Pancreas (tissue), 10 donors: ENCODE measurements around the gene POFUT1. TPM values are rescaled to one million over a fixed set of nuclear protein-coding genes. Genes with fewer than 3 reads are reported as not detected.
A peak's percentile ranks its signal among the peaks of the same experiment; 100 is the strongest.

Experiments
- ATAC-seq, 4 donors: fragments of 200-7000 bp; cut with Tn5 transposase; one replicate each; pipeline versions ENCODE4 v1.8.0 to v1.9.1; 2020; ENCODE audit warnings: mild to moderate bottlenecking in 4 of 4, moderate library complexity in 4 of 4
- DNase-seq, 6 donors: peaks; one replicate each; pipeline ENCODE4 v3.0.0-alpha.2; 2020
- FAIRE-seq: peaks from 2 replicates; lab custom pipeline; 2012; peaks lifted over from hg19 to GRCh38; lab: Jason Lieb, UNC
- H3K27ac ChIP-seq, 4 donors: fragments of 200-600 bp; sonication (generic); 1 replicate in 3 of 4; 2 replicates in 1 of 4; pipeline versions ENCODE4 v1.5.0 to v1.8.0; 2020
- H3K27me3 ChIP-seq, 4 donors: fragments of 200-600 bp; one replicate each; pipeline ENCODE4 v1.8.0; 2021
- H3K36me3 ChIP-seq, 3 donors: fragments of 200-600 bp; sonication (generic) in 1 of 3; one replicate each; pipeline versions ENCODE4 v1.5.0 to v1.8.0; 2020 to 2021
- H3K4me1 ChIP-seq, 3 donors: fragments of 200-600 bp; one replicate each; pipeline ENCODE4 v1.8.0; 2021
- H3K4me3 ChIP-seq, 4 donors: fragments of 200-600 bp; sonication (generic) in 2 of 4; one replicate each; pipeline versions ENCODE4 v1.5.0 to v1.8.0; 2020 to 2021
- H3K9me3 ChIP-seq, 4 donors: fragments of 200-600 bp; one replicate each; pipeline ENCODE4 v1.8.0; 2021
- WGBS, 2 donors: extraction: QIAGEN DNeasy Blood & Tissue Kit; methylation state at CpG; one replicate each; pipeline ENCODE4 v1.1.7; 2013; 5-methylcytosine and 5-hydroxymethylcytosine counted together
- intact Hi-C, 3 donors: fragments of 100-400 bp; cut with DNase I; formaldehyde crosslinking; loops; one replicate each; pipeline versions ENCODE4 v1.11.1 to v1.14.2; 2022
- polyA plus RNA-seq, 2 donors: library from polyadenylated mRNA; stranded (reverse); fragments of 200-250 nt; gene quantifications; one replicate each; pipeline ENCODE4 v1.2.3, GENCODE V29; 2013
- total RNA-seq, 6 donors: library from RNA; stranded (reverse); fragmentation: NEBNext Ultra II Directional in 4 of 6; extraction: Animal tissue kit (Norgen Biotek cat#: 25700) in 4 of 6; gene quantifications; one replicate each; pipeline versions ENCODE4 v1.2.1 to v1.2.4, GENCODE V29; 2021 to 2023
- TF ChIP-seq, protein P1 (sequence below), 4 donors: fragments of 200-600 bp; sonication (generic) in 3 of 4; IDR thresholded peaks; one replicate each; pipeline versions ENCODE4 v1.5.0 to v1.8.0; 2021; ENCODE audit warnings: antibody characterized with exemption in 4 of 4
- donor health status: healthy with polysubstance abuse.
- donor health status: DM: no; HTN: no; CAD: no; lungs with moderate emphysema.
- donor health status: DM: no; HTN: no; CAD: no.
- donor health status: control.
- donor health status: control.
- donor health status: Bipolar disorder and iron deficiency.
- donor health status: DM: yes; HTN: yes; CAD: no.
- donor health status: DM: no; HTN: no; CAD: no.
- donor health status: DM: no; HTN: no; CAD: no.
- donor health status: DM: yes; HTN: yes; CAD: no.

Gene POFUT1
- total and polyA plus RNA-seq, 8 donors: 7.3 to 20.7 (median 14.9) TPM

DNA sequence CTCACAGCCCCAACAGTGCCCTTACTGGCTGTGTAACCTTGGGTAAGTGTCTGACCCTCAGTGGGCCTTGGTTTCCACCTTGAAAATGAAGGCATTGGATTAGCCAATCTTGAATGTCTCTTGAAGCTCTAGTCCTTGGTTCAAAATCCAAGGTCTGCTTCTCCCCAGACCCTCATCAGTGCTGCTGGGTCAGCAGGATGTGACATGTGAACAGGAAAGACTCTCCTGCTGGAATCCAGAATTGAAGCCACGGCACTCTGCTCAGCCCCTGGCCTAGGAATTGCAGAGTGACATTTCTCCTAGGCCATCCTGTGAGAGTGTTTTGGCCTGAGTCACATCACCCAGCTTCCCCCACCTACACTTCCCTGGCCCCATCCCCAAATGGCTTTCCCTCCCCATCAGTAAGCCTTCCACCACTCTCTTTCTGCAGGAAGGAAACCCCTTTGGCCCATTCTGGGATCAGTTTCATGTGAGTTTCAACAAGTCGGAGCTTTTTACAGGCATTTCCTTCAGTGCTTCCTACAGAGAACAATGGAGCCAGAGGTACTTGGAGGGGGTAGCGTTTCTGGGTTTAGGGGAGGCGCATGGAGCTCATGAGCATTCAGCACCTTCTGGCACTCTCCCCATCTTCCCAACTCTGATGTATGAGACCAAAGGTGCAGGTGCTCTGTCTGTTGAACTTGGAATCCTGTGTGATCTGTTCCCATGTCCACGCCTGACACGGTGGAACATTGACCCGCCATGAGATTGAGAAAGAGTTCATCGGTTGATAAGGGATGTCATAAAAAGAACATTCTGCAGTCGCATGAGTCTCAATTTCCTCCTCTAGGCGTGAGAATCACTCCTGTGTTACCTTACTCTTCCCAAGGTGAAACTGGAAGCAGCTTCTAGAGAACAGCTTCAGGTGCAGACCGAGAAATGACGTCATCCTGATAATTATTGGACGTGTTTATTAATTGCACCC lies 8.8 kb downstream of the POFUT1 start:
- H3K27me3 ChIP-seq: no peaks in the 10 kb centered on the region
- H3K36me3 ChIP-seq: peaks cover 0 to 26% (median 0%) of the 10 kb centered on the region in 3 donors
- no peak for DNase-seq
- WGBS, 2 donors: 90 to 95% methylated on average over 13 of the region's 13 CpGs
- H3K9me3 ChIP-seq: no peaks in the 10 kb centered on the region
- FAIRE-seq: no peak
- TF ChIP-seq, protein P1, sequence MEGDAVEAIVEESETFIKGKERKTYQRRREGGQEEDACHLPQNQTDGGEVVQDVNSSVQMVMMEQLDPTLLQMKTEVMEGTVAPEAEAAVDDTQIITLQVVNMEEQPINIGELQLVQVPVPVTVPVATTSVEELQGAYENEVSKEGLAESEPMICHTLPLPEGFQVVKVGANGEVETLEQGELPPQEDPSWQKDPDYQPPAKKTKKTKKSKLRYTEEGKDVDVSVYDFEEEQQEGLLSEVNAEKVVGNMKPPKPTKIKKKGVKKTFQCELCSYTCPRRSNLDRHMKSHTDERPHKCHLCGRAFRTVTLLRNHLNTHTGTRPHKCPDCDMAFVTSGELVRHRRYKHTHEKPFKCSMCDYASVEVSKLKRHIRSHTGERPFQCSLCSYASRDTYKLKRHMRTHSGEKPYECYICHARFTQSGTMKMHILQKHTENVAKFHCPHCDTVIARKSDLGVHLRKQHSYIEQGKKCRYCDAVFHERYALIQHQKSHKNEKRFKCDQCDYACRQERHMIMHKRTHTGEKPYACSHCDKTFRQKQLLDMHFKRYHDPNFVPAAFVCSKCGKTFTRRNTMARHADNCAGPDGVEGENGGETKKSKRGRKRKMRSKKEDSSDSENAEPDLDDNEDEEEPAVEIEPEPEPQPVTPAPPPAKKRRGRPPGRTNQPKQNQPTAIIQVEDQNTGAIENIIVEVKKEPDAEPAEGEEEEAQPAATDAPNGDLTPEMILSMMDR (IDR thresholded peaks at IDR 0.05): no peak
- ATAC-seq: no peak
- intact Hi-C loops: no loop called here
- H3K4me1 ChIP-seq: no peaks in the 10 kb centered on the region
- H3K4me3 ChIP-seq: no peak overlapping the region
- no peak overlapping the region for H3K27ac ChIP-seq

DNA sequence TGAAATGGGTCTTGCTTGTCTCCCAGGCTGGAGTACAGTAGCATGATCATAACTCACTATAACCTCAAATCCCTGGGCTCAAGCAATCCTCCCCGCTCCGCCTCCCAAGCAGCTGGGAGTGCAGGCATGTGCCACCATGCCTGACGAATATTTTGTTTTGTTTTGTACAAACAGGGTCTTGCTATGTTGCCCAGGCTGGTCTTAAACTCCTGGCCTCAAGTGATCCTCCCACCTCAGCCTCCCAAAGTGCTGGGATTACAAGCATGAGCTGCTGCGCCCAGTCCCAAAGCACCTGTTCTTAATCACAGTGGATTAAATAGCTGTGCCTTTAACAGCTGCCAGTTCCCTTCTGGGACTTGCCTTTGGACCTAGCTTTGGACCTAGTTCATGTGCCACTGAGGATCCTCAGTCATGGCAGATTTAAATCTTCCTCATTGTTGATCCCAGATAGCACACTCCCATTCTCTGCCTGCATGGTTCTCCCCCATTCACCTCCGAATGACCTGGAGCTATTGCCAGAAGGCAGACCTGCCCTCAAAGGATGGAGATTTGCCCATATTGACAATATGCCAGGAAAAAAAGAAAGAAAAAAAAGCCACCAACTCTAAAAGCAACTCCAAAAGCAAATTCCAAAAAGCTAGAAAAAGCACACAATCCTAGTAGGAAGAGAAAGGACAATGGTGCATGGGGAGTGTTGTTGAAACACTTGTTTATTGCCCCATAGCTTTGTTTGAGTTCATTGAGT lies 10.6 kb downstream of the POFUT1 start:
- Histone ChIP-seq H3K36me3 (peaks cover 0 to 35% (median 0%) of the 10 kb centered on the region in 3 donors), H3K27me3 (no peaks in the 10 kb centered on the region), H3K27ac (no peak overlapping the region), H3K4me1 (no peaks in the 10 kb centered on the region), H3K9me3 (no peaks in the 10 kb centered on the region), H3K4me3 (no peak overlapping the region)
- FAIRE-seq: no peak
- WGBS, 2 donors: 75 to 85% methylated on average over 5 of the region's 5 CpGs
- TF ChIP-seq, protein P1 (IDR thresholded peaks at IDR 0.05): no peak
- no peak for ATAC-seq
- DNase-seq: no peak
- intact Hi-C loops: no loop called here

DNA sequence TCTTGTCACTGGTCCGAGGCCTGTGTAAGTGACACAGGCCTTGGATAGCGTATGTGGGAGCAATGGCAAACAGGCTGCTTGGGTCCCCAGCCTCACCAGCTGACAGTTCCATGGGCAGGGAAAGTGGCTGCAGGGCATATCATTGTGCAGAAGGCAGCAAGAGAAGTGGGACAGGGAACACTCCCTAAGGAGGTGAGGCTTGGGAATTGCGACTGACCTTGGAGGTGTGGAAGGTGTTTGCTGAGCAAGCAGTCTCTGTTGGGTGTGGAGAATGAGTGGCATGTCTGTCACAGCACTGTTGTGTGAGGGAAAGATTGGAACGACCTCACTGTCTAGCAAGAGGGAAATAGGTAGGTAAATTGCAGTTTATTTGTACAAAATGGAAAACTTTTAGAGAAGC lies 16.8 kb downstream of the POFUT1 start:
- TF ChIP-seq, protein P1 (IDR thresholded peaks at IDR 0.05): no peak
- 47 to 49% methylated on average over 4 of the region's 4 CpGs for WGBS, 2 donors
- DNase-seq (no peak), ATAC-seq (peak in 2 of 4 donors; percentile 19 to 57), FAIRE-seq (no peak)
- no peak overlapping the region for H3K4me3 ChIP-seq
- H3K4me1 ChIP-seq: peaks cover 19 to 32% (median 25%) of the 10 kb centered on the region in 3 donors
- H3K9me3 ChIP-seq: no peaks in the 10 kb centered on the region
- intact Hi-C loops: no loop called here
- peaks cover 0 to 21% (median 0%) of the 10 kb centered on the region in 3 donors for H3K36me3 ChIP-seq
- H3K27me3 ChIP-seq: no peaks in the 10 kb centered on the region
- no peak overlapping the region for H3K27ac ChIP-seq

DNA sequence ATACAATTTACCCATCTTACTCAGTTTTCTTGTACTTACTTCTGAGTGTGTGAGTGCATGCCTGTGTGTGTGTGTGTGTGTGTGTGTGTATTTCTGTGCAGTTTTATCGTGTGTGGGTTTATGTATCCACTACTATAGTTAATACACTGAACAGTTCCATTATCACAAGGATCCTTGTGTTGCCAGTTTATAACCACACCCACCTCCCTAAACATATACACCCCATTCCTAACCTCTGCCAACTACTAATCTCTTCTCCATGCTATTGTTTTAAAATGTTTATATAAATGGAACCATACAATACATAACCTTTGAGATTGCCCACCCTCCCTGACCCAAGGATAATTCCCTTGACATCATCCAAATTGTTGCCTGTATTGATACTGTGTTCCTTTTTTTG lies 18.7 kb downstream of the POFUT1 start:
- H3K4me1 ChIP-seq: peaks cover 19 to 35% (median 25%) of the 10 kb centered on the region in 3 donors
- H3K36me3 ChIP-seq: peaks cover 0 to 16% (median 0%) of the 10 kb centered on the region in 3 donors
- H3K9me3 ChIP-seq: no peaks in the 10 kb centered on the region
- TF ChIP-seq, protein P1 (IDR thresholded peaks at IDR 0.05): no peak
- intact Hi-C loops: no loop called here
- 62 to 68% methylated on average over 1 of the region's 1 CpG for WGBS, 2 donors
- DNase-seq: no peak
- no peak for FAIRE-seq
- no peaks in the 10 kb centered on the region for H3K27me3 ChIP-seq
- H3K4me3 ChIP-seq: no peak overlapping the region
- ATAC-seq: no peak
- H3K27ac ChIP-seq: no peak overlapping the region
